GM23338 (cell line): Measurements from ENCODE around the gene LYG1. TPM values are rescaled to one million over a fixed set of nuclear protein-coding genes. Genes with fewer than 3 reads are reported as not detected.

ENCODE experiments used
- ATAC-seq: fragments of 200-7000 bp; cut with Tn5 transposase; 3 replicates; pipeline ENCODE4 v1.9.1; 2020
- DNase-seq: peaks from one replicate; pipeline ENCODE4 v3.0.0-alpha.2; 2015; ENCODE audit warnings: low spot score
- H2AFZ ChIP-seq: fragments of 200-600 bp; sonication (generic); 2 replicates; pipeline ENCODE4 v1.8.0; 2016; ENCODE audit warnings: antibody characterized with exemption, mild to moderate bottlenecking, moderate library complexity
- H3F3A ChIP-seq: fragments of 200-600 bp; sonication (generic); replicated peaks from 2 replicates; pipeline ENCODE4 v1.8.0; 2017; ENCODE audit warnings: antibody characterized with exemption, mixed run types, low read depth
- H3K27ac ChIP-seq: fragments of 200-600 bp; sonication (generic); 2 replicates; pipeline ENCODE4 v1.6.1; 2016; ENCODE audit warnings: low read depth
- H3K27me3 ChIP-seq: fragments of 200-600 bp; sonication (generic); 2 replicates; pipeline ENCODE4 v1.8.0; 2016; ENCODE audit warnings: mild to moderate bottlenecking, mixed run types, moderate library complexity; ENCODE audit not compliant: insufficient read depth
- H3K36me3 ChIP-seq: fragments of 200-600 bp; sonication (generic); 2 replicates; pipeline ENCODE4 v1.8.0; 2016; ENCODE audit warnings: mild to moderate bottlenecking; ENCODE audit not compliant: insufficient read depth
- H3K4me1 ChIP-seq: fragments of 200-600 bp; sonication (generic); 2 replicates; pipeline ENCODE4 v1.8.0; 2016; ENCODE audit warnings: mild to moderate bottlenecking, moderate library complexity; ENCODE audit not compliant: insufficient read depth
- H3K4me2 ChIP-seq: fragments of 200-600 bp; sonication (generic); 2 replicates; pipeline ENCODE4 v1.7.1; 2017; ENCODE audit warnings: mixed run types
- H3K4me3 ChIP-seq: fragments of 200-600 bp; sonication (generic); 2 replicates; pipeline ENCODE4 v1.6.1; 2016; ENCODE audit warnings: mixed run types
- H3K79me2 ChIP-seq: fragments of 200-600 bp; sonication (generic); replicated peaks from 2 replicates; pipeline ENCODE4 v1.8.0; 2017; ENCODE audit warnings: mild to moderate bottlenecking; ENCODE audit not compliant: insufficient read depth
- H3K9me2 ChIP-seq: fragments of 200-600 bp; sonication (generic); 2 replicates; pipeline ENCODE4 v1.8.0; 2017; ENCODE audit not compliant: insufficient read depth
- H4K20me1 ChIP-seq: fragments of 200-600 bp; sonication (generic); replicated peaks from 2 replicates; pipeline ENCODE4 v1.8.0; 2017; ENCODE audit warnings: mild to moderate bottlenecking; ENCODE audit not compliant: insufficient read depth
- H3K27ac Mint-ChIP-seq: 2 replicates; pipeline ENCODE4 v1.8.0; 2020; ENCODE audit warnings: inconsistent platforms, mild to moderate bottlenecking, moderate library complexity, mixed read lengths
- H3K27me3 Mint-ChIP-seq: 3 replicates; pipeline ENCODE4 v1.8.0; 2022; ENCODE audit warnings: low read depth, mild to moderate bottlenecking, moderate library complexity, mixed read lengths, inconsistent platforms; ENCODE audit not compliant: insufficient read depth, poor library complexity
- H3K36me3 Mint-ChIP-seq: 3 replicates; pipeline ENCODE4 v1.8.0; 2021; ENCODE audit warnings: low read depth, mild to moderate bottlenecking, inconsistent platforms, moderate library complexity, mixed read lengths
- H3K4me1 Mint-ChIP-seq: 3 replicates; pipeline ENCODE4 v1.8.0; 2020; ENCODE audit warnings: mild to moderate bottlenecking, inconsistent platforms, mixed read lengths
- H3K4me3 Mint-ChIP-seq: 3 replicates; pipeline ENCODE4 v1.8.0; 2021; ENCODE audit warnings: moderate library complexity, mild to moderate bottlenecking, inconsistent platforms, mixed read lengths
- H3K9me3 Mint-ChIP-seq: 3 replicates; pipeline ENCODE4 v1.8.0; 2020; ENCODE audit warnings: moderate library complexity, mild to moderate bottlenecking, inconsistent platforms, mixed read lengths
- CREB1 ChIP-seq: fragments of 250-450 bp; sonication (Bioruptor Pico); IDR thresholded peaks from 2 replicates; pipeline ENCODE4 v1.5.0; 2020; ENCODE audit warnings: low read depth, mild to moderate bottlenecking, moderate library complexity
- ETS1 ChIP-seq: IDR thresholded peaks from 2 replicates; pipeline ENCODE4 v1.6.1; 2016; ENCODE audit warnings: antibody characterized with exemption
- EZH2 ChIP-seq: fragments of 200-600 bp; sonication (generic); IDR thresholded peaks from one replicate; pipeline ENCODE4 v1.8.0; 2017; ENCODE audit warnings: antibody characterized with exemption, mild to moderate bottlenecking, low read depth; ENCODE audit not compliant: unreplicated experiment
- EZH2phosphoT487 ChIP-seq: fragments of 200-600 bp; sonication (generic); IDR thresholded peaks from one replicate; pipeline ENCODE4 v1.8.1; 2018; ENCODE audit warnings: antibody characterized with exemption; ENCODE audit not compliant: unreplicated experiment
- JUNB ChIP-seq: IDR thresholded peaks from one replicate; pipeline ENCODE4 v1.6.1; 2016; ENCODE audit warnings: antibody characterized with exemption; ENCODE audit not compliant: unreplicated experiment
- NANOG ChIP-seq: IDR thresholded peaks from 2 replicates; pipeline ENCODE4 v1.6.1; 2016; ENCODE audit warnings: antibody characterized with exemption, borderline replicate concordance
- POLR2AphosphoS5 ChIP-seq: IDR thresholded peaks from 2 replicates; pipeline ENCODE4 v1.6.1; 2016; ENCODE audit warnings: antibody characterized with exemption, low read depth
- STAT1 ChIP-seq: IDR thresholded peaks from one replicate; pipeline ENCODE4 v1.6.1; 2016; ENCODE audit warnings: antibody characterized with exemption; ENCODE audit not compliant: unreplicated experiment
- ZNF114 ChIP-seq: fragments of 250-450 bp; sonication (Bioruptor Pico); IDR thresholded peaks from 2 replicates; pipeline ENCODE4 v1.5.0; 2020; ENCODE audit warnings: mild to moderate bottlenecking, moderate library complexity
- ZNF331 ChIP-seq: fragments of 250-450 bp; sonication (Bioruptor Pico); IDR thresholded peaks from 2 replicates; pipeline ENCODE4 v1.5.0; 2020; ENCODE audit warnings: low read depth, mild to moderate bottlenecking, moderate library complexity
- polyA plus RNA-seq: library from polyadenylated mRNA; unstranded; fragments of >200 nt; fragmentation: Nextera tagmentation; extraction: Ambion mirVana; gene quantifications from 2 replicates; pipeline ENCODE4 v1.2.1, GENCODE V29; 2016
- total RNA-seq: library from RNA; depleted of rRNA; stranded (reverse); fragments of >200 nt; shearing (Covaris generic); gene quantifications from 2 replicates; pipeline ENCODE4 v1.2.3, GENCODE V29; 2014
- TF ChIP-seq, protein P1 (sequence below): IDR thresholded peaks from one replicate; pipeline ENCODE4 v1.6.1; 2018; ENCODE audit warnings: antibody characterized with exemption; ENCODE audit not compliant: unreplicated experiment

Gene LYG1
- total and polyA plus RNA-seq, 2 experiments from 2014 or later: 0.35 to 0.57 TPM

GRCh38 chr2:99275882-99276281 lies 25.1 kb downstream of the LYG1 start:
- H3K27me3 ChIP-seq: no peaks in the 10 kb centered on the region
- H3K79me2 ChIP-seq: no peaks in the 10 kb centered on the region
- H3K4me3 ChIP-seq: no peak overlapping the region
- Mint-ChIP-seq H3K27ac (no peak overlapping the region), H3K9me3 (peaks cover 62% of the 10 kb centered on the region), H3K27me3 (peaks cover 2% of the 10 kb centered on the region), H3K4me1 (peaks cover 2% of the 10 kb centered on the region; the same call in 2 of the 3 replicates), H3K36me3 (peaks cover 28% of the 10 kb centered on the region; the same call in 2 of the 3 replicates), H3K4me3 (no peak overlapping the region)
- H3K4me1 ChIP-seq: peaks cover 1% of the 10 kb centered on the region; the same call in 1 of the 2 replicates
- H3F3A ChIP-seq: no peaks in the 10 kb centered on the region
- no peak overlapping the region for H3K27ac ChIP-seq
- no peak overlapping the region for H3K4me2 ChIP-seq
- TF ChIP-seq EZH2phosphoT487: no peak
- TF ChIP-seq POLR2AphosphoS5: no peak
- TF ChIP-seq EZH2: no peak
- TF ChIP-seq ETS1: no peak
- TF ChIP-seq ZNF331 (CRISPR knock-in tag): no peak
- TF ChIP-seq CREB1 (CRISPR knock-in tag): no peak
- no peak overlapping the region for H2AFZ ChIP-seq
- DNase-seq (no peak), ATAC-seq (no peak)
- no peaks in the 10 kb centered on the region for H3K36me3 ChIP-seq
- H3K9me2 ChIP-seq: no peaks in the 10 kb centered on the region
- no peaks in the 10 kb centered on the region for H4K20me1 ChIP-seq

DNA sequence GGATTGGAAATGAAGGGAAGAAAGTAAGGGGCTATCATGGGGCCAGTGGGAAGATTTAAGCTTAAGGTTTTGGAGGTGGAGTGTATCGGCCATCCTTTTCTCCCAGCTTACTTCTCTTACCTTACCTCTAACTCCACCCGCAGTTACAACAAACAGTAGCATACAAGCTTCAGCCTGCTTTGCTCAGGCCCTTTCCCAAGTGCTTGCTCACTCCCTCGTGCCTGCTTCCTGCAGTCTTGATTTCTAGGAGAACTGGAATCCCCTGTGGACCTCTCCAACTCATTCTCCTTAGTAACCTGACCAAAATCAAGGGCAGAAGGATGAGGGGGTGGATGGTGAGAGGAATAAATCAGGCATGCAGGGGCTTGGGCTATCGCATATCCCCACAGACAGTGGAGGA lies 39.8 kb downstream of the LYG1 start:
- Histone ChIP-seq H3K36me3 (no peaks in the 10 kb centered on the region), H2AFZ (no peak overlapping the region), H3F3A (no peaks in the 10 kb centered on the region), H3K27ac (no peak overlapping the region), H3K79me2 (no peaks in the 10 kb centered on the region), H3K27me3 (no peaks in the 10 kb centered on the region), H3K4me2 (no peak overlapping the region), H3K4me3 (no peak overlapping the region), H4K20me1 (no peaks in the 10 kb centered on the region), H3K9me2 (no peaks in the 10 kb centered on the region), H3K4me1 (no peaks in the 10 kb centered on the region)
- Mint-ChIP-seq H3K36me3 (no peaks in the 10 kb centered on the region; the same call in 2 of the 3 replicates), H3K27me3 (peaks cover 3% of the 10 kb centered on the region), H3K4me3 (no peak overlapping the region), H3K9me3 (no peaks in the 10 kb centered on the region; the same call in 1 of the 3 replicates), H3K27ac (no peak overlapping the region), H3K4me1 (no peaks in the 10 kb centered on the region; the same call in 2 of the 3 replicates)
- ATAC-seq (no peak), DNase-seq (no peak)
- TF ChIP-seq ZNF114 (CRISPR knock-in tag): no peak
- no peak for TF ChIP-seq EZH2phosphoT487
- no peak for TF ChIP-seq ZNF331 (CRISPR knock-in tag)
- TF ChIP-seq EZH2: no peak
- TF ChIP-seq ETS1: no peak
- TF ChIP-seq, protein P1, sequence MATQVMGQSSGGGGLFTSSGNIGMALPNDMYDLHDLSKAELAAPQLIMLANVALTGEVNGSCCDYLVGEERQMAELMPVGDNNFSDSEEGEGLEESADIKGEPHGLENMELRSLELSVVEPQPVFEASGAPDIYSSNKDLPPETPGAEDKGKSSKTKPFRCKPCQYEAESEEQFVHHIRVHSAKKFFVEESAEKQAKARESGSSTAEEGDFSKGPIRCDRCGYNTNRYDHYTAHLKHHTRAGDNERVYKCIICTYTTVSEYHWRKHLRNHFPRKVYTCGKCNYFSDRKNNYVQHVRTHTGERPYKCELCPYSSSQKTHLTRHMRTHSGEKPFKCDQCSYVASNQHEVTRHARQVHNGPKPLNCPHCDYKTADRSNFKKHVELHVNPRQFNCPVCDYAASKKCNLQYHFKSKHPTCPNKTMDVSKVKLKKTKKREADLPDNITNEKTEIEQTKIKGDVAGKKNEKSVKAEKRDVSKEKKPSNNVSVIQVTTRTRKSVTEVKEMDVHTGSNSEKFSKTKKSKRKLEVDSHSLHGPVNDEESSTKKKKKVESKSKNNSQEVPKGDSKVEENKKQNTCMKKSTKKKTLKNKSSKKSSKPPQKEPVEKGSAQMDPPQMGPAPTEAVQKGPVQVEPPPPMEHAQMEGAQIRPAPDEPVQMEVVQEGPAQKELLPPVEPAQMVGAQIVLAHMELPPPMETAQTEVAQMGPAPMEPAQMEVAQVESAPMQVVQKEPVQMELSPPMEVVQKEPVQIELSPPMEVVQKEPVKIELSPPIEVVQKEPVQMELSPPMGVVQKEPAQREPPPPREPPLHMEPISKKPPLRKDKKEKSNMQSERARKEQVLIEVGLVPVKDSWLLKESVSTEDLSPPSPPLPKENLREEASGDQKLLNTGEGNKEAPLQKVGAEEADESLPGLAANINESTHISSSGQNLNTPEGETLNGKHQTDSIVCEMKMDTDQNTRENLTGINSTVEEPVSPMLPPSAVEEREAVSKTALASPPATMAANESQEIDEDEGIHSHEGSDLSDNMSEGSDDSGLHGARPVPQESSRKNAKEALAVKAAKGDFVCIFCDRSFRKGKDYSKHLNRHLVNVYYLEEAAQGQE: no peak
- no peak for TF ChIP-seq JUNB
- no peak for TF ChIP-seq STAT1
- no peak for TF ChIP-seq NANOG
- no peak for TF ChIP-seq POLR2AphosphoS5
